ENCODE results near the gene SYT7.
"Not testable (repeated sequence)": the region's sequence is repeated elsewhere in the genome, so short reads cannot be mapped to it uniquely, and the experiment has no call there.

SYT7 gene

GRCh38 chr11:61581030-61581928 lies at the start of gene SYT7:
Gene SYT7, minus strand, starts transcription at chr11:61581076. Its CDS starts 256 bp downstream, at chr11:61580820.
- DNase-seq = peak; percentile 87

- DNase-seq = no peak
Observed at GRCh38 chr11:61630089-61630488, 49.2 kb upstream of the SYT7 start.

GRCh38 chr11:61629082-61629833 lies 48.4 kb upstream of the SYT7 start:
- no peak for DNase-seq

GRCh38 chr11:61628662-61628970 lies 47.7 kb upstream of the SYT7 start:
- no peak for DNase-seq

GRCh38 chr11:61627850-61628661 lies 47.2 kb upstream of the SYT7 start:
- no peak for DNase-seq

GRCh38 chr11:61626580-61627380 lies 45.9 kb upstream of the SYT7 start:
- no peak for DNase-seq

- DNase-seq = no peak
Observed at GRCh38 chr11:61625525-61625924, 44.6 kb upstream of the SYT7 start.

- DNase-seq = no peak
Observed at GRCh38 chr11:61621917-61622585, 41.2 kb upstream of the SYT7 start.

- no peak for DNase-seq
Observed at GRCh38 chr11:61619471-61620226, 38.8 kb upstream of the SYT7 start.

- no peak for DNase-seq
Observed at GRCh38 chr11:61618978-61619377, 38.1 kb upstream of the SYT7 start.

- no peak for DNase-seq
Observed at GRCh38 chr11:61617515-61617914, 36.6 kb upstream of the SYT7 start.

GRCh38 chr11:61616434-61616833 lies 35.6 kb upstream of the SYT7 start:
- DNase-seq = no peak

GRCh38 chr11:61614782-61615181 lies 33.9 kb upstream of the SYT7 start:
- DNase-seq = not testable (repeated sequence)

GRCh38 chr11:61613870-61614269 lies 33.0 kb upstream of the SYT7 start:
- DNase-seq = no peak

- no peak for DNase-seq
Observed at GRCh38 chr11:61613051-61613450, 32.2 kb upstream of the SYT7 start.

- no peak for DNase-seq
Observed at GRCh38 chr11:61611309-61611708, 30.4 kb upstream of the SYT7 start.

GRCh38 chr11:61610905-61611304 lies 30.0 kb upstream of the SYT7 start:
- no peak for DNase-seq

GRCh38 chr11:61609980-61610366 lies 29.1 kb upstream of the SYT7 start:
- no peak for DNase-seq

GRCh38 chr11:61609000-61609979 lies 28.4 kb upstream of the SYT7 start:
- DNase-seq = no peak

Data from GDM1 (cell line).